GM18508 (cell line): ENCODE results near the gene GNB2.

ENCODE experiments used
- ATAC-seq: cut with Tn5 transposase; IDR thresholded peaks from one replicate; pipeline ENCODE4 v1.9.1; 2021; ENCODE audit warnings: moderate number of reproducible peaks; ENCODE audit not compliant: insufficient read depth, unreplicated experiment

GNB2 gene

GRCh38 chr7:100679927-100680575 is 6.5 kb downstream of the GNB2 start:
- ATAC-seq = no peak

- ATAC-seq = no peak
Measured at GRCh38 chr7:100680576-100681271, 7.2 kb downstream of the GNB2 start.

DNA sequence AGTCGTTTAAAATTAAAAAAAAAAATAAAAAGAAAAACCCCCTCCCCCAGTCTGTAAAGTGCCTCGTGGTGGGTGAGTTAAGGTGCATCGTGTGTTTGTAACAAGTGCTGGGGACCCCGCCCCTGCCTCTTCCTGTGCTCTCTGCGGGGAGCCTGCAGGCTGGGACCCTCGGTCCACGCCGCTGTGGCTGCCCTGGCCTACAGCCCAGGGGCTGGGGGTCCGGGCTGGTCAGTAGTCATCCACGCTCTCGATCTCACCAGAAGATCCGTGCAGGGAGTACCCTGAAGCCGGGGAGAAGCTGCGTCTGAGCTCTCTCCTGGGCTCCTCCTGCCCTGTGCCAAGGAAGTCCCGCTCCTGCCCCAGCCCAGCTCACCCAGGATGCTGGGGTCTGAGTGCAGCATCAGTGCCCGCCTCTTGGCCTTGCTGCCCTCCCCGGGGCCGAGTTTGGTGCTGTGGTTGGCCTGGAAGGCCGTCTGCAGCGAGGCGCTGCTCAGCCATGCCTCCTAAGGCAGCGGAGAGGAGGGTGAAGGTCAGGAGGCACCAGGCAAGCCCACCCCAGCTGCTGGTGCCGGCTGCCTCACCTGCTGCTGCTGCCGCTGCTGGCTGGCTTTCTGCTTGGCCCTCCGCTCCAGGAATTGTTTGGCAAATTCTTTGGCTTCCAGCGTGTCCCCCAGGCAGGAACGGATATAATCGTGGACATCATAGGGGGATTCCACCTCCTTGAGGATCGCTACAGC is 8.1 kb downstream of the GNB2 start:
- no peak for ATAC-seq

DNA sequence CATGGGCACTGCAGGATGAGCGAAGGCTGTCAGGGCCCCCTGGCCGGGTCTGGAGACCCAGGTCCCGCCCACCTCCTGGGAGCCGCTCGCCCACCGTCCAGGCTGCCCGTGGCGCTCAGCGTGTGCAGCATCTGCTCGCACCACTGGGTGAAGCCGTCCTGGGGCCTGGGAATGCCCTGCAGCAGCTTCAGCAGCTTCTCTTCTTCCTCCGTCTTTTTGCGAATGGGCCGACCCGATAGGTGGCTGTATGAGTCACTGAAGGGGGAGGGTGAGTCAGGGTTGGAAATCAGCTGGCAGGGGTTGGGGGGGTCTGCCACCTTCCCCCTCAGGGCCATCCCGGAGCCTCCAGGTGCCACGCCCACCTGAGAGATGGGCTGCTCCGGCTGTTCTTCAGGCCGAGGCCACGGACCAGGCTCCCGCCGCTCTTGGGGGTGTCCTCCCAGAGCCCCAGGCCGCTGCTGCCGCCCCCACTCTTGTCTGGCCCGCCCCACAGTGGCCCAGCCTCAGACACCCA is 8.7 kb downstream of the GNB2 start:
- ATAC-seq = no peak

DNA sequence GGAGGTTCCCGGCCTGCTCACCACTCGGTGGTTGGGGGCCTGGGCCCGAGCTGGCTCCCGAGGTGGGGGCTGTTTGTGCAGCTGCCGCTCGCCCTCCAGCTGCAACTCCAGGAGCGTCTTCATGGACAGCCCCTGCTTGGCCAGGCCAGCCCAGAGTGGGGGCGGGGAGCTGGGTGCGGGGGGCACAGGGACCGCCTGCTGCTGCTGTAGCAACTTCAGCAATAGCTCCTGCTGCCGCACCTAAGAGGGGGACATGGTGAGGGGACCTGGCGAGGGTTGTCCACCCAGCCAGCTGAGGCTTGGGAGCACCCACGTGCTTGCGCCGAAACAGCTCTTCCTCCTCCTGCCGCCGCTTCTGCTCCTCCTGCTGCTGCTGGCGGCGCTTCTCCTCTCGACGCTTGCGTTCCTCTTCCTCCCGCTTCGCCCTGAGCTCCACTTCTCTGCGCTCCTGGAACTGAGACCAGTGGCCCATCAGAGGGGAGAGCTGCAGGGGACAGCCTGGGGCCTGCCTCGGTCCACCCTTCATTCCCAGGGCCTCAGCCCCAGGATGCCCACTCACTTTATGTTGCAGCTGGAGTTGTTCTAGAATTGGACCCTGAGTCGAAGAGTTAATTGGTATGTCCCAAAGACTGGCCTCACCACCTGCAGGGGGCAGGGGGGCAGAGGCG is 9.6 kb downstream of the GNB2 start:
- ATAC-seq = no peak

- ATAC-seq = no peak
Measured at GRCh38 chr7:100683659-100684533, 10.4 kb downstream of the GNB2 start.

DNA sequence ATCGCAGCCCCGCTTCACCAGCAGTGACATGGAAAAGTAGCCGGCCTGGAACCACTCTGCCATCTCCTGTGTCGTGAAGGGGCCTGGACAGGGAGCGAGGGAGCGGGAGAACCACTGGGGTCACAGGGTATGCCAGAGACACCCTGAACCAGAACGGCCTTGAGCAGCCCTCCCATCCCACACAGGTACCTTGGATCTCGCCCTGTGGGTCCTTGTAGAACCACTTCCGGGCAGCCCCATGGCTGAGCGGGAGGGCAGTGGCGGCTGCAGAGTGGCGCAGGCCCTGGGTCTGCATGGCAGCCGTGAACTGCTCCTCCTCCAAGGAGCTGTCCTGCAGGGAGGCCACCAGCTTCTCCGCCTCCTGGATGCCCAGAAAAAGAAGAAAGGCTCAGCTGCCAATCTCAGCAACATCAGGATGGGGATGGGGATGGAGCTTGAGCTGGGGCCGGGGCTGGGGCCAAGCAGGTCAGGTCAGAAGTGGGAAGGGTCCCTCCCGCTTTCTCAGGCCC is 11.0 kb downstream of the GNB2 start:
- ATAC-seq = no peak

DNA sequence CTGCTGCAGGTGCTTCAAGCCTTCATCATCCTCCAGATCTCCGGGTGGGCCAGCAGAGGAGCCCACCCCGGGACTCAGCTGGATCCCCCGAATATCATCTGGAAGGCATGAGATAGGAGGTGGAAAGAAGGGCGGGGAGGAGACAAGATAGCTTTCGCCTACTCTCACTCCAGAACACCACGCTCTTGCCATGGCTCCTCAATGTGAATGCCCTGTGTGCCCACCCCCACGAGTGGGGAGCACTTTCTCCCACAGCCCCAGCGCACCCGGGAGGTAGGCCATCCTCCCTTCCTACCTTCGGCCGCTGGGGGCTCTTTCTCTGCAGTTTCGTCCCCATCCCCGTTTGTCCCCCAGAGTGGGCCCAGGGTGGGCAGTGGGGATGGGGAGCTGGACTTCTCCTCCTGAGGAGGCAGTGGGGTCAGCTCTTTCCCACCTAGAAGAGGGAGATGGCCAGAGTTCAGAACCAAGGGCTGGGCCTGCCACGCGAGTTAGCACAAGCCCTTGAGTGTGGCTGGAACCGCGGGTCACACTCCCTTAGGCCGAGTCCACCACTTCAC is 11.6 kb downstream of the GNB2 start:
- no peak for ATAC-seq

DNA sequence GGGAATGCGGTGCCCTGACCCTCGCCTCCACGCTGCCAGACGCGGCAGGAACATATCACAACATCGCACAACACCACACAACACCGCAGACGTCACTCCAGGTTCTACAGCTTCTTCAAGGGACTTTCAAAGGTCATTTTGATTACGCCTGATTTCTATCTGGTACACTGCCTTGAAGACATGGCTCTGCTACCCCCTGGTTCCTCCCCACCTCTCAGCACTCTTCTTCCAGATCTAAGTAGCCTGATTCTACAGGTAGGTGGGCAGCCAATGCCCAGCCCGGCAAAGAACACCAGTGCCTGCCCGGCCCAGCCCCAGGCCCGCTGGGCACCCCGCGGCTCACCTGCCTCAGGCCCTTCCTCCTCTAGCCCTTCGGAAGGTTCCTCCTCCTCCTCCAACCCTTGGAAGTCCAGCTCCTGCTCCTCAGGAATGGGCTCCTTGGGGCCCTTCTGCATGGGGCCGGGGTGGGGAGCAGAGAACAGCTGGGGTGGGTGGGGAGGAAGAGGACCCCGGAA is 12.1 kb downstream of the GNB2 start:
- ATAC-seq = no peak

GRCh38 chr7:100686201-100686821 is 12.8 kb downstream of the GNB2 start:
- ATAC-seq = no peak

DNA sequence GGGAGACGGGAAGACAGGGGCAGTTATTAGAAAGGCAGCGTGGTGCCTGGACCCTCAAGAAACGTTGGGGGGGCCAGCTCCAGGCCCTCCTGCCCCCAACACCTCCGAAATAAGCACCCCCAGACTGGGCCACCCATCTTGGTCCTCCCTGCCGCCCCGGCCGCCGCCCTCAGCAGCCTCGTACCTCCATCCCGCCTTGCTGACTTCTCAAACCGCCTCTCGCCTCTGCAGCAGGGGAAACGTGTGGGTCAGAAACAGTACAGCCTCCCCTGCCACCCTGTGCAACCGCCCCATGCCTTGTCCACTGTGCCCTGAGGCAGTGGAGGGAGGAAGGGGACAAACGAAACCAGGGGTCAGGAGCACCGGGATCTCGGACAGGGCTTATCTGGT is 13.3 kb downstream of the GNB2 start:
- no peak for ATAC-seq

DNA sequence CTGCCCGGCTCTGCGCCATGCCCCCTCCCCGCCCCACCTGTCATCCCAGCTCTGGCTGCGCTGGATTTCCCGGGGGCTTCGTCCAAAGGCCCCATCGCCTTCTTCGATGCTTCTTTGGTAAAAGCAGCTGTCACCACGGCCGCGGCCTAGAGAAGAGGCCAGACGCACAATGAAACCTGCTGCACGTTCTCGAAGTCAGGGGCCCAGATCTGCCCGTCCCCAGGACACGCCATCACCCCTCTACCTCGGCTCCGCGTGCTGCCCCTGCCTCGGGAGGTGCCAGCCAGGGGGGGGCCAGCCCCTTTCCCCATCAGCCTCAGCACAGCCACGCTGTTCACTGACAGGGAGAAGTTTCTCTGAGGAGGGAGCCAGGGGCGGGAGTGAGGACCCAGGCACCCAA is 13.7 kb downstream of the GNB2 start:
- no peak for ATAC-seq

DNA sequence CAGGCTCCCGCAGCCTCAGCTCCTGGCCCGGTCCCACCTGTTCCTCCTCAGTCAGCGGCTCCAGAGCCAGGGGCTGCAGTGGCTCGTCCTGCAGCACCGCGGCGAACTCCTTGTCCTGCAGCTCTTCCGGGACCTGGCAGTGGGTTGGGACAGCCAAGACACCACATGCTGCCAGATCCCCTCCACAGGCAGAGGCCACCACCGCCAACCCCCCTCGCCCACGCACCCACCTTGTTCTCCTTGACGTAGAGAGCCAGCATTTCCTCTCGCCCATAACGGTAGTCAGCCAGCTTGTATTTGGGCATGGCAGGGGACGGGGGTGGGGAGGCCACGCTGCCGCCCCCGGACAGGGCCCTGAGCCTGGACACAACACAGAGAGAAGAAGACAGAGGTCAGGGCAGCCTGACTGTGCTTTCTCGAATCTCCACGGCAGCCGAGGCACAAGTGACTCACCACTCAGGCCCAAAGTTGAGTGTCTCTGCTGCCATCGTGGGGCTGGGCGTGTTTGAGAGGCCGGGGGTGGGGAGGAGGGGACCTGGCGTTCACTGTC is 14.3 kb downstream of the GNB2 start:
- no peak for ATAC-seq

- ATAC-seq = no peak
Measured at GRCh38 chr7:100688326-100688860, 14.9 kb downstream of the GNB2 start.

DNA sequence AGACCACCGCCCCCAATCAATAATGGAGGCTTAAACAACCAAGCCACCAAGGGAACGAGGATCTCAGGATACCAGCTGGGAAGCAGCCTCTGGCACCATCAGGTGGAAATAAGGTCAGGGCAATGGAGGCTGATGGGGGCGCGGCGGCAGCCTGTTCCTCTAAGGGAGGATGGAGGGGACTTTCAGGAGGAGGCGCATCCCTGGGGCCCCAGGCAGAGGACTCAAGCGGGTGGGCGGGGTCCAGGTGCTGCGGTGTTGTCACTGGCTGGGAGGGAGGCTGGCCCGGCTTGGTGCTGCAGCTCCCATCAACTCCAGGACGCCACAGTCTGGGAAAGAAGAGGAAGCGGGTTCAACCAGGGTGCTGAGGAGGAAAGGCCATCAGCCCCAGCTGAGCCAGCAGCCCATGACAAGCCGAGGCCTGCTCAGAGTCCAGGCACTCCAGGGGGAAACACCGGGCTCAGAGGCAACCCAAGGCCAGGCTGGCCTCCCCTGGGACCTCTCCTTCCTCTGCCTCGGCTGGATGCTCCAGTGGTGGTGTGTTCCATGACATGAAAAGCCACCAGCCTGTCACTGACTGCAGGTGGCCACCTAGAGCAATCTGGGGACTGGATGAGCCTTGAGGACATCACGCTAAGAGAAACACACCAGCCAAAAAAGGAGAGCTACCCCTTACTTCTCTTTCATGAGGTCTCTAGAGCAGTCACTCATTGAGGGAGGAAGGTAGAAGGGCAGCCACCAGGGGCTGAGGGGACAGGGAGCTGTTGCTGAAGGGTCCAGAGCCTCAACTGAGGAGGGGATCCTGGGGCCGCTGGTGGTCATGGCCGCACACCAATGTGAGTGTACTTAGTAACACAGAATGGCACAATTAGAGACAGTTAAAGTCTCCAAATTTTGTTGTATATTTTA is 15.9 kb downstream of the GNB2 start:
- ATAC-seq = no peak

DNA sequence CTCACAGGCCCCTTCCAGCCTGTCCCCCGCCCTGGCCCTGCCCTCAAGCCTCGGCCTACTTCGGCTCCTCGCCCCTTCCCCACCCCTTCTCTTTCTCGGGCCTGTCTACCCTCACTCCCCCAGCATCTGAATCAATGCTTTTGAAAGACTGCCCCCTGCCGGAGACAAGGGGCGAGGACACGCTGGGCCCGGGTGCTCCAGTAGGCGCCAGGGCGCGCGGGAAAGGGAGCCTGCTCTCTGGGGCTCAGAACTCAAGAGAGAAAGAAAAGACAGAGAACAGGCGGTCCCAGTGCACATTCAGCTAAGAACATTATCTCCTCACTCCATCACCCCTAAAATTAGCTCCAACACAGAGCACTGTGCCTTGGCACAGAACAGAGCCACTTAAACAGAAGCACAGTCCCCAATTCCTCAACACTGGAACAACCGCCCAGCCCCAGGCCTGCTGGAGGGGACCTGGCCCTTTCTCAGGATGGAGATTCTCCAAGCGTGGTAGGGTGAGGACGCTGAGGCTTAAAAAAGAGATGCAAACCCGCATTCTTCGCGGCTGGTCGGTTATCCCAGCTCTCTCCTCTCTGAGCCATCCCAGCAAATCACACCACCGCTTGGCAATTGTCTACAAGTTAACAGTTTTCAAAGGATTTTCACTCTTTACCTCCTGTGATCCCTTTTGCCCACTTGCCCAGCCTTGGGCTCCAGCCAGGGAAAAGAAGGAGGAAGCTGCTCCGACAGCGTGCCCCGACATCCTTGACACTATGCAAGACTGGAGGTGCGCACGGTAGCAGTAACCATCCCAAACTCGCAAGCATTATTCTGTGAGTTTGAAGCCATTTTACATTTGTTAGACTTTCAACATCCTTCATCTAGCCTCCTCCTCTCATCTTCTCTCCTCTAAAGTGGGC is 18.4 kb downstream of the GNB2 start:
- no peak for ATAC-seq
